T-helper 1 cell treated with Interleukin-12 subunit alpha and Interleukin-12 subunit beta and Interleukin-4 antibody, amounts not matched to agents 30 ng/mL and 1 ng/mL, for 36 hours (primary cell): ENCODE results near the gene FUCA1. TPM values are rescaled to one million over a fixed set of nuclear protein-coding genes. Genes with fewer than 3 reads are reported as not detected.
"Not testable (repeated sequence)": the region's sequence is repeated elsewhere in the genome, so short reads cannot be mapped to it uniquely, and the experiment has no call there.

Experiments used
- intact Hi-C: fragments of 100-400 bp; cut with micrococcal nuclease; formaldehyde crosslinking; loops from one replicate; pipeline ENCODE4 v1.15.1; 2024
- total RNA-seq: library from RNA; stranded (reverse); gene quantifications from 2 replicates; pipeline ENCODE4 v1.2.3, GENCODE V29; 2022

The FUCA1 gene
- total RNA-seq, 1 donor from 2014 or later, result 5.9 TPM

DNA sequence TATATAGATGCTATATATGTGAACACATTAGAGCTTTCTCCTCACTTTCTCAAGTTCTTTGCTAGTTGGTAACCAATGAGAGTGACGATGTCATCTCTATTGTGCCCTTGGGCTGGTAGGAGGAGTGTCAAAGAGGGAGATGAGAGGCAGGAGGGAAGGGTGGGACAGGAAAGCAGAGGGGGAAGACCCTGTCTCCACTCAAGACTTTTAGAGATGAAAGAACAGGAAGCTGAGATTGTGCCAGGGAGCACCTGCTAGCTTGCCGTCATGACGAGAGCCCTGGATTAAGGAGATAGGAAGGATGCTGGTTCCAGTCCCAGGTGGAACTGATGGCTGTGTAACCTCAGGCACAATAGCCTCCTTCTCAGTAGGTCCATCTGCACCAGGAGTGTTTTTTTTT is 28.4 kb upstream of the FUCA1 start:
- intact Hi-C loops, result no loop called here

- intact Hi-C loops, result no loop called here
These were observed 27.9 kb upstream of the FUCA1 start for GRCh38 chr1:23895993-23896392.

DNA sequence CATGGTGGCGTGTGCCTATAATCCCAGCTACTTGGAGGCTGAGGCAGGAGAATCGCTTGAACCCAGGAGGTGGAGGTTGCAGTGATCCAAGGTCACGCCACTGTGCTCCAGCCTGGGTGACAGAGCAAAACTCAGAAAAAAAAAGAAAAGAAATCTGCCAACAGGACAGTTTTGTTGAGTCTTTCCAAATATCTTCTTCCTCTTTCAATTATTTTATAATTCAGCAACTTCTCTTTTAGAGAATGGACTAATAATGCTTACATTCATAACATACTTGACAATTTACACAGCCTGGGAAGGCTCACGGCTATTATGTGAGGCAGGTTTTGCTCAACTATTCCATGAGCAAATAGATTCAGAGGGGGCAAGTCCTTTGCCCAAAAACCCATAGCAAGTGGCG is 27.0 kb upstream of the FUCA1 start:
- intact Hi-C loops, result no loop called here

DNA sequence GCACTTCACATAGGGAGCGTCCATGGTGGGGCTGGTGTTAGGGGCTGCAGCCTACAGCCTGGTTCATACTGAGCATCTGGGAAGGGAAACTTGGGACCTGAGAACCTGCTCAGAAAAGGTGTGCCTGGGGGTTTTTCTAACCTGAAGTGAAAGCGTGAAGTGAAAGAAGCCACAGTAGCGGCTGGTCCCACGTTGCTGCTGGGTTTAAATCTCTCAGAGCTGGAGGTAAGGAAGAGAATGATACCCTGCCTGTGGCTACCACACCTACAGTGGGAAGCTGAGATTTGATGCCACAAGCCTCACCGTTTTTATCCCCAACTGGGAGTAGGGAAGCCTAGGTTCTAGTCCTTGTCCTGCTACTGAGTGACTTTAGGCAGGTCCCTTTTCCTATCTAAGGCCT is 21.0 kb upstream of the FUCA1 start:
- intact Hi-C loops, result no loop called here

DNA sequence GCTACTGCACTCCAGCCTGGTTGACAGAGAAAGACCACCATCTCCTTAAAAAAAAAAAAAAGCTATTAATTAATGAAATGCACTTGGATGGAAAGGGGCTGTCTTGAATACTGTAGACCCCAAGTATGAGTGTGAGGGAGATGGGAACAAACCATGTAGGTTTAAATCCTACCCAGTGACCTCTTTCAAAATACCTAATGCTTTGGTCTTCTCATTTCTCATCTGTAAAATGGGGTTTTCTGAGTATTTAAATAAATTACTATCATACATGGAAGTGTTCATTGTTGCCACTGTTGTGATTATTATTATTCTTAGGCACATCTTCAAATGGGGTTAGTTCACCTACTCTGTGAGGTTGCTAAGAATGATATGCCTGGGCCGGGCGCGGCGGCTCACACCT is 17.1 kb upstream of the FUCA1 start:
- intact Hi-C loops, result no loop called here

DNA sequence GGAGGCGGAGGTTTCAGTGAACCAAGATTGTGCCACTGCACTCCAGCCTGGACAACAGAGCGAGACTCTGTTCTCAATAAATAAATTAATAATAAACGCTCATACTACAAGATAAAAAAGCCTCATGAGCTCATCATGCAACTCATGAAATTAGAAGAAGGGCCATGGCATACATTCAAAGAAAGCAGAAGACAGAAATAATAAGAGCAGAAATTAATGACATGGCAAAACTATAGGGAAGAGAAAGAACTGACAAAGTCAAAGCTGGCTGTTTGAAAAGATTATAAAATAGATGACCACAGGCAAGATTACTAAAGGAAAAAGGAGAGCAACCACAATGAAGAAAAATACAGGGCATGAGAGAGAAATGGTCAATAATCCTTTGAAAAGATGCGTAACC is 14.7 kb upstream of the FUCA1 start:
- intact Hi-C loops, result no loop called here

GRCh38 chr1:23879809-23880208 is 11.7 kb upstream of the FUCA1 start:
- intact Hi-C loops, result no loop called here

DNA sequence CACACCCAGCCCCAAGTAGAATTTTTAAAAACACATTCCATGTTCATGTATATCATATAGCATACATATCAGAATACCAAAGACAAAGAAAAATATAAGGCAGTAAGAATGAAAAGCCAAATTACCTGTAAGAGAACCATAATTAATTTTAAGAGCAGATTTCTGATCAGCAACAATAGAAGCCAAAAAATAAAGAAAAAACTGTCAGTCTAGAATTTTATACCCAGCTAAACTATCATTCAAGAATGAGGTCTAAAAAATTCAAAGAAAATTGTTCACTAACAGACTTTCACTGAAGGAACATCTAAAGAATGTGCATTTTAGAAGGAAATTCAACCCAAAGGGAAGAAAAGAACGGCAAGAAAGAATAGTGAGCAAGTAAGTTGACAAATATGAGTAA is 10.6 kb upstream of the FUCA1 start:
- intact Hi-C loops, result no loop called here

DNA sequence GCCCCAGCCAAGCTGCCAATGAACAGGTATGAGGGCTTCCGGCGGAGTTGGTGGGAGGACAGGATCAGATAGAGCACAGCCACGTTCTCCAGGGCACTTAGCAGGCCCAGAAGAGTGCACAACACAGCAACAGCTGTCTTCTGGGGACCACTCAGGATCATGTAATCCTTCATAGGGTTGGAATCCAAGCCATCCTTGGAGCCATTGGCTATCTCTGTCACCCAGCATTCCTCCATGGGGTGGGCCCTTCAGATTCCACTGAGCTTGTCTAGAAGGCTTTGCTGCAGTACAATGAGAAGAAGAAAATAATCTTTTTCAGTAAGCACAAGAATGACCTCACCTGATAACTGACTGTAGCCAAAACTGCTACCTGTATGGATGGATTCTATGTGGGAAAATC is 7.3 kb upstream of the FUCA1 start:
- intact Hi-C loops, result no loop called here

- intact Hi-C loops, result no loop called here
These were observed 4.3 kb upstream of the FUCA1 start for GRCh38 chr1:23872421-23872820.

DNA sequence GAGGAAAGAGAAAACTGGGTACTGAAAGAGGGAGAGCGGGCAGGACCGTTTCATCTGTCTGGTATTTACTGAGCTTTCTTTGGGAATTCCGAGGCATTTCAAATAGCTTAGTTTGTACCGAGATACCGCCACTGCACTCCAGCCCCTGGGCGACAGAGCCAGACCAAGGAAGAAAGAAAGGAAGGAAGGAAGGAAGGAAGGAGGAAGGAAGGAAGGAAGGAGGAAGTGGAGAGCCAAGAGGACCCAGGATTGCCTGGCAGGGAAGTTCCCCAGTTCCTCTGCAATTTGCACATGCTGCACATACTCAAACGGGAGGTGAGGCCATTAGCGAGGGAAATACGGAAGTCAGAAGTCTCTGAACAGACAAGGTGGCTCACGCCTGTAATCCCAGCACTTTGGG is 961 bp upstream of the FUCA1 start:
- intact Hi-C loops, result loop anchor here (1.0 to 5.0 kb wide), 3 partner anchors 68 to 113 kb away; partner anchors contain the start of genes GALE and SRSF10

DNA sequence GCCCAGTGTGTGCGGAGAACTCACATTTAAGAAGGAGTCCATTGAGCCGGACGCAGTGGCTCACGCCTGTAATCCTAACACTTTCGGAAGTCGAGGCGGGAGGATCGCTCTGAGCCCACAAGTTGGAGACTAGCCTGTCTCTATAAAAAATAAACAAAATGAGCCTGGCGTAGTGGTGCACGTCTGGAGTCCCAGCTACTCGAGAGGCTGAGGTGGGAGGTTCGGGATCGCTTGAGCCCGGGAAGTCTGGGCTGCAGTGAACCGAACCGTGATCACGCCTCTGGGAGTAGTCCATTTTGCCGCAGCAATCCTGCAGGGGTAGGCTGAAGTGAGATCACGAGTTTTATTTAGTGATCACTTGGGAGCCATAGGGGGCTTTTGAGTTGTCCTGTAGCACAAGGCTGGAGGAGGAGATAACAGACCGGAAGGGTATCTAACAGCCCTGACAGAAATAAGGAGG is 497 bp upstream of the FUCA1 start:
- intact Hi-C loops, result loop anchor here (1.0 to 5.0 kb wide), 11 partner anchors 30 to 177 kb away; partner anchors contain the start of genes GALE, HMGCL, PITHD1 and PNRC2

GRCh38 chr1:23867542-23867894 is 572 bp downstream of the FUCA1 start:
- intact Hi-C loops, result loop anchor here (5.0 kb wide), 1 partner anchor 115 kb away; the partner anchor contains the start of gene SRSF10

- intact Hi-C loops, result loop anchor here (5.0 kb wide), 1 partner anchor 117 kb away; the partner anchor contains the start of gene SRSF10
These were observed 2.6 kb downstream of the FUCA1 start for GRCh38 chr1:23865543-23865930.

GRCh38 chr1:23864801-23865542 is 3.1 kb downstream of the FUCA1 start:
- intact Hi-C loops, result loop anchor here (5.0 kb wide), 1 partner anchor 117 kb away; the partner anchor contains the start of gene SRSF10

GRCh38 chr1:23862640-23863039 is 5.5 kb downstream of the FUCA1 start:
- intact Hi-C loops, result no loop called here

DNA sequence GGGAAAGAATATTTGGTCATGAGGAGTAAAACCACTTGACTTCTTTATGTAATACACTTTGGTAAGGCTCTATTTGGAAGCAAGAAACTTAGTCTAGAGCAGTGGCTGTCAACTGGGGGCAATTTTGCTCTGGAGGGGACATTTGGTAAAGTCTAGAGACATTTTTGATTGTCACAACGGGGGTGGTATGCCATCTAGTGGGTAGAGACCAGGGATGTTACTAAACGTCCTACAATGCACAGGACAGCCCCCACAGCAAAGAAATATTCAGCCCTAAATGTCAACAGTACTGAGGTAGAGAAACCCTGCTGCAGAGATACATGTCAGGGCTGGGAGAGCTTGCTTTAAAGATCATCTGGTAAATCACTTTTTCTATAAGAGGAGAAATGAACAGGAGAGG is 13.5 kb downstream of the FUCA1 start:
- intact Hi-C loops, result no loop called here

GRCh38 chr1:23853124-23853523 is 15.0 kb downstream of the FUCA1 start:
- intact Hi-C loops, result not testable (repeated sequence)

- intact Hi-C loops, result not testable (repeated sequence)
These were observed 16.7 kb downstream of the FUCA1 start for GRCh38 chr1:23851406-23851805.

DNA sequence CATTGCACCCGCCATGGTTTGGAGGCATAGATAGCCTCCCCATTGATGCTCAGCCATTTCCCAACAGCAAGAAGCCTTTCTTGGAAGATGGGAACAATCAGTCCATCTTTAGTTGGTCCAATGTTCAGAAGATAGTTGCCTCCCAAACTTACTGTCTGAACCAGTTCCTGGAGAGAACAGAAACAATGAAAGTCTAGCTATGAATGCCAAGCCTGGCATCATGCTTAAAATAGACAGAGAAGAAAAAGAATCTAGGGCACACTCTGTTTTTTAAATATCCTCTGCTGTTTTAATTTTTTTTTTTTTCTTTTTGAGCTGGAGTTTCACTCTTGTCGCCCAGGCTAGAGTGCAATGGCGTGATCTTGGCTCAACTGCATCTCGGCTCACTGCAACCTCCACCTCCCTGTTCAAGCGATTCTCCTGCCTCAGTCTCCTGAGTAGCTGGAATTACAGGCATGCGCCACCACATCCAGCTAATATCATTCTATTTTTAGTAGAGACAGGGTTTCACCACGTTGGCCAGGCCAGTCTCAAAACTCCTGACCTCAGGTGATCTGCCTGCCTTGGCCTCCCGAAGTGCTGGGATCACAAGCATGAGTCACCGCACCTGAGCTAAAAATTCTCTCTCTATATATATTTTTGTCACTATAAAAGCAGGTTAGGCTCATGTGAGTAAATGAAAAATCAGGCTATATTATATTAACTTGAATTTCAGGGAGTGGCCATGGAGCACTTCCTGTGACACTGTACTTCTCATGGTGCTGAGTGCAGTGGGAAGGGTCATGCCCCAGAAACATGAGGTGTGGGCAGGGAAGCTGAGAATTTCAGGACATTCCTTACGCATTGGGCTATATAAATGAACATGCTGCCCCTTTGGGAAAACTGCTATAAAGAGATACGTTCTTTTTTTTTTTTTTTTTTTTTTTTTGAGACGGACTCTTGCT is 19.1 kb downstream of the FUCA1 start:
- intact Hi-C loops, result no loop called here

GRCh38 chr1:23847482-23848095 is 20.5 kb downstream of the FUCA1 start:
- intact Hi-C loops, result not testable (repeated sequence)

DNA sequence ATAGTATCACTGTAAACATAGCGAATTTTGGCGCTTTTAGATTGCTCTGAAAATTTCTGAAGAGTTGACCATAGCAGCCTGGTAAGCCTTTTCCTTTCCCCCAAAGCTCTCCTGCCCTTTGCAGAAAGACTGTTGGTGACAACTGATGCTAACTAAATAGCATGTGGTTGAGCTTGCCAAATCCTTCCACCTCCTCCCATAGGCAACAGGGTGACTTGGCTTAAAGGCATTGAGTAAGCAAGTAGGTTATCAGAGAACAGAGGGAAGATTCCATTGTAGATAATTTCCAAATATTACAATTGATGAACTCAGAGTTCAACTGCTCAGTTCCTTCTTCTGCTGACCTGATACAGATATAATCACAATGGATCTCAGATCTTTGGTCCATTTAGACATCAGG is 22.9 kb downstream of the FUCA1 start:
- intact Hi-C loops, result no loop called here
